H1 (cell line): ENCODE measurements around the gene CAD. TPM values are rescaled to one million over a fixed set of nuclear protein-coding genes. Genes with fewer than 3 reads are reported as not detected.

Experiments
- CHD2 ChIP-seq: IDR thresholded peaks from 2 replicates; pipeline ENCODE4 v1.6.1; 2012; ENCODE audit warnings: low read length, improper control_type of control experiment
- JUND ChIP-seq: IDR thresholded peaks from 2 replicates; pipeline ENCODE4 v1.6.1; 2011; ENCODE audit warnings: mild to moderate bottlenecking, improper control_type of control experiment, low read length
- RFX5 ChIP-seq: IDR thresholded peaks from 2 replicates; pipeline ENCODE4 v1.6.1; 2011; ENCODE audit warnings: low read depth, low read length, improper control_type of control experiment, borderline replicate concordance
- SIN3A ChIP-seq, 2 experiments: IDR thresholded peaks in 1 of 2; conservative IDR thresholded peaks in 1 of 2; 2 replicates each; pipeline ENCODE4 v1.6.1; 2011 to 2012; ENCODE audit warnings: low read length in 2 of 2, improper control_type of control experiment in 1 of 2, low read depth in 1 of 2, mild to moderate bottlenecking in 1 of 2
- TAF7 ChIP-seq: optimal IDR thresholded peaks from 2 replicates; pipeline ENCODE3; 2011; ENCODE audit warnings: low read depth, mild to moderate bottlenecking, inconsistent platforms, low read length, moderate library complexity, borderline replicate concordance
- polyA plus RNA-seq, 7 experiments: library from polyadenylated mRNA; depleted of rRNA in 3 of 7; stranded (reverse) in 5 of 7; unstranded in 2 of 7; fragments of >200 nt in 5 of 7; fragments of 200-250 nt in 2 of 7; gene quantifications; 1 replicate in 5 of 7; 2 replicates in 1 of 7; 4 replicates in 1 of 7; pipeline versions ENCODE4 v1.2.1 to v1.2.3, GENCODE V29; 2011 to 2013; ENCODE audit warnings: missing spikeins in 2 of 7, mixed read lengths in 2 of 7
- total RNA-seq: library from RNA; stranded (reverse); fragmentation: NEBNext Ultra II Directional; extraction: Animal tissue kit (Norgen Biotek cat#: 25700); gene quantifications from 2 replicates; pipeline ENCODE4 v1.2.1, GENCODE V29; 2021
- TF ChIP-seq, protein P1 (sequence below): fragments of 300-600 bp; sonication (generic); IDR thresholded peaks from 2 replicates; pipeline ENCODE4 v1.7.1; 2012; ENCODE audit warnings: low read length, moderate library complexity, mild to moderate bottlenecking, inconsistent platforms; ENCODE audit not compliant: insufficient replicate concordance
- TF ChIP-seq, protein P2 (sequence below): IDR thresholded peaks from 2 replicates; pipeline ENCODE4 v1.6.1; 2011; ENCODE audit warnings: low read length, improper control_type of control experiment

The CAD gene
- total and polyA plus RNA-seq, 2 of the 8 experiments (the other 6 are each of a cell fraction or from before 2014, with no cell fraction given) = 130 to 146 TPM

DNA sequence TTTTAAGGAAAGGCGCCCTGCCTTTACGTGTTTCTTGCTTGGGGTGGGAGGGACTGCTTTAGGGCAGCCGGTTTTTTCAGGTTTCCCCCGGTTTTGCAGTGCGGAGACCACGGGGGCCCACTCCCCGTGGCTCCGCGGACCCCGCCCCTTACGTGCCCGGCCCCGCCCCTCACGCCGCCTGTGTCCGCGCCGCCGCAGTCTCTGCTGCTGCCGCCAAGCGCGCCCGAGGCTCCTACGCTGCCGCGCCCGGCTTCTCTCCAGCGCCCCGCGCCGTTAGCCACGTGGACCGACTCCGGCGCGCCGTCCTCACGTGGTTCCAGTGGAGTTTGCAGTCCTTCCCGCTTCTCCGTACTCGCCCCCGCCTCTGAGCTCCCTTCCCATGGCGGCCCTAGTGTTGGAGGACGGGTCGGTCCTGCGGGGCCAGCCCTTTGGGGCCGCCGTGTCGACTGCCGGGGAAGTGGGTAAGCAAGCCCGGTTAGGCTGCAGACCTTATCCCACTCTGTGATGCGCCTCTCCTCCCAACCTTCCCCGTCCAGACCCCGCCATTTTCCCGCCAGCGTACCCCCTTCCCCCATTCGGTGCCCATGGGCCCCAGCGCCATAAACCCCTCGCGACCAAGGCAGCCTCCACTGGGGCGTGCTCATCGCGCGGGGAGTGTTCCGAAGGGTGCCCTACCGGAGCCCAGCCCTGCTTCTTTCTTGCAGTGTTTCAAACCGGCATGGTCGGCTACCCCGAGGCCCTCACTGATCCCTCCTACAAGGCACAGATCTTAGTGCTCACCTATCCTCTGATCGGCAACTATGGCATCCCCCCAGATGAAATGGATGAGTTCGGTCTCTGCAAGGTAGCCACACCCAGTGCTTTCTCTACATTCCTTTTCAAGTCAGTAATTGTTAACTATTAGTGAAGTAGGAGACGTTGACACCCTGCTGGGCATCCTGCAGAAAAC is at the start of gene CAD (continued):
- TF ChIP-seq, protein P1, sequence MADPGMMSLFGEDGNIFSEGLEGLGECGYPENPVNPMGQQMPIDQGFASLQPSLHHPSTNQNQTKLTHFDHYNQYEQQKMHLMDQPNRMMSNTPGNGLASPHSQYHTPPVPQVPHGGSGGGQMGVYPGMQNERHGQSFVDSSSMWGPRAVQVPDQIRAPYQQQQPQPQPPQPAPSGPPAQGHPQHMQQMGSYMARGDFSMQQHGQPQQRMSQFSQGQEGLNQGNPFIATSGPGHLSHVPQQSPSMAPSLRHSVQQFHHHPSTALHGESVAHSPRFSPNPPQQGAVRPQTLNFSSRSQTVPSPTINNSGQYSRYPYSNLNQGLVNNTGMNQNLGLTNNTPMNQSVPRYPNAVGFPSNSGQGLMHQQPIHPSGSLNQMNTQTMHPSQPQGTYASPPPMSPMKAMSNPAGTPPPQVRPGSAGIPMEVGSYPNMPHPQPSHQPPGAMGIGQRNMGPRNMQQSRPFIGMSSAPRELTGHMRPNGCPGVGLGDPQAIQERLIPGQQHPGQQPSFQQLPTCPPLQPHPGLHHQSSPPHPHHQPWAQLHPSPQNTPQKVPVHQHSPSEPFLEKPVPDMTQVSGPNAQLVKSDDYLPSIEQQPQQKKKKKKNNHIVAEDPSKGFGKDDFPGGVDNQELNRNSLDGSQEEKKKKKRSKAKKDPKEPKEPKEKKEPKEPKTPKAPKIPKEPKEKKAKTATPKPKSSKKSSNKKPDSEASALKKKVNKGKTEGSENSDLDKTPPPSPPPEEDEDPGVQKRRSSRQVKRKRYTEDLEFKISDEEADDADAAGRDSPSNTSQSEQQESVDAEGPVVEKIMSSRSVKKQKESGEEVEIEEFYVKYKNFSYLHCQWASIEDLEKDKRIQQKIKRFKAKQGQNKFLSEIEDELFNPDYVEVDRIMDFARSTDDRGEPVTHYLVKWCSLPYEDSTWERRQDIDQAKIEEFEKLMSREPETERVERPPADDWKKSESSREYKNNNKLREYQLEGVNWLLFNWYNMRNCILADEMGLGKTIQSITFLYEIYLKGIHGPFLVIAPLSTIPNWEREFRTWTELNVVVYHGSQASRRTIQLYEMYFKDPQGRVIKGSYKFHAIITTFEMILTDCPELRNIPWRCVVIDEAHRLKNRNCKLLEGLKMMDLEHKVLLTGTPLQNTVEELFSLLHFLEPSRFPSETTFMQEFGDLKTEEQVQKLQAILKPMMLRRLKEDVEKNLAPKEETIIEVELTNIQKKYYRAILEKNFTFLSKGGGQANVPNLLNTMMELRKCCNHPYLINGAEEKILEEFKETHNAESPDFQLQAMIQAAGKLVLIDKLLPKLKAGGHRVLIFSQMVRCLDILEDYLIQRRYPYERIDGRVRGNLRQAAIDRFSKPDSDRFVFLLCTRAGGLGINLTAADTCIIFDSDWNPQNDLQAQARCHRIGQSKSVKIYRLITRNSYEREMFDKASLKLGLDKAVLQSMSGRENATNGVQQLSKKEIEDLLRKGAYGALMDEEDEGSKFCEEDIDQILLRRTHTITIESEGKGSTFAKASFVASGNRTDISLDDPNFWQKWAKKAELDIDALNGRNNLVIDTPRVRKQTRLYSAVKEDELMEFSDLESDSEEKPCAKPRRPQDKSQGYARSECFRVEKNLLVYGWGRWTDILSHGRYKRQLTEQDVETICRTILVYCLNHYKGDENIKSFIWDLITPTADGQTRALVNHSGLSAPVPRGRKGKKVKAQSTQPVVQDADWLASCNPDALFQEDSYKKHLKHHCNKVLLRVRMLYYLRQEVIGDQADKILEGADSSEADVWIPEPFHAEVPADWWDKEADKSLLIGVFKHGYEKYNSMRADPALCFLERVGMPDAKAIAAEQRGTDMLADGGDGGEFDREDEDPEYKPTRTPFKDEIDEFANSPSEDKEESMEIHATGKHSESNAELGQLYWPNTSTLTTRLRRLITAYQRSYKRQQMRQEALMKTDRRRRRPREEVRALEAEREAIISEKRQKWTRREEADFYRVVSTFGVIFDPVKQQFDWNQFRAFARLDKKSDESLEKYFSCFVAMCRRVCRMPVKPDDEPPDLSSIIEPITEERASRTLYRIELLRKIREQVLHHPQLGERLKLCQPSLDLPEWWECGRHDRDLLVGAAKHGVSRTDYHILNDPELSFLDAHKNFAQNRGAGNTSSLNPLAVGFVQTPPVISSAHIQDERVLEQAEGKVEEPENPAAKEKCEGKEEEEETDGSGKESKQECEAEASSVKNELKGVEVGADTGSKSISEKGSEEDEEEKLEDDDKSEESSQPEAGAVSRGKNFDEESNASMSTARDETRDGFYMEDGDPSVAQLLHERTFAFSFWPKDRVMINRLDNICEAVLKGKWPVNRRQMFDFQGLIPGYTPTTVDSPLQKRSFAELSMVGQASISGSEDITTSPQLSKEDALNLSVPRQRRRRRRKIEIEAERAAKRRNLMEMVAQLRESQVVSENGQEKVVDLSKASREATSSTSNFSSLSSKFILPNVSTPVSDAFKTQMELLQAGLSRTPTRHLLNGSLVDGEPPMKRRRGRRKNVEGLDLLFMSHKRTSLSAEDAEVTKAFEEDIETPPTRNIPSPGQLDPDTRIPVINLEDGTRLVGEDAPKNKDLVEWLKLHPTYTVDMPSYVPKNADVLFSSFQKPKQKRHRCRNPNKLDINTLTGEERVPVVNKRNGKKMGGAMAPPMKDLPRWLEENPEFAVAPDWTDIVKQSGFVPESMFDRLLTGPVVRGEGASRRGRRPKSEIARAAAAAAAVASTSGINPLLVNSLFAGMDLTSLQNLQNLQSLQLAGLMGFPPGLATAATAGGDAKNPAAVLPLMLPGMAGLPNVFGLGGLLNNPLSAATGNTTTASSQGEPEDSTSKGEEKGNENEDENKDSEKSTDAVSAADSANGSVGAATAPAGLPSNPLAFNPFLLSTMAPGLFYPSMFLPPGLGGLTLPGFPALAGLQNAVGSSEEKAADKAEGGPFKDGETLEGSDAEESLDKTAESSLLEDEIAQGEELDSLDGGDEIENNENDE = no peak
- TF ChIP-seq TAF7 (peak; percentile 52), SIN3A (conservative IDR thresholded peaks at IDR 0.05 in 1 of 2, IDR thresholded peaks at IDR 0.05 in 1 of 2; ENCODE audit: low read depth in 1 of 2, low read length in 2 of 2) (peak in 1 of 2 experiments; percentile 73; a peak in 2 of 4 replicates), RFX5 (no peak), CHD2 (peak; percentile 43; the same call in 1 of the 2 replicates), JUND (no peak)
- TF ChIP-seq, protein P2, sequence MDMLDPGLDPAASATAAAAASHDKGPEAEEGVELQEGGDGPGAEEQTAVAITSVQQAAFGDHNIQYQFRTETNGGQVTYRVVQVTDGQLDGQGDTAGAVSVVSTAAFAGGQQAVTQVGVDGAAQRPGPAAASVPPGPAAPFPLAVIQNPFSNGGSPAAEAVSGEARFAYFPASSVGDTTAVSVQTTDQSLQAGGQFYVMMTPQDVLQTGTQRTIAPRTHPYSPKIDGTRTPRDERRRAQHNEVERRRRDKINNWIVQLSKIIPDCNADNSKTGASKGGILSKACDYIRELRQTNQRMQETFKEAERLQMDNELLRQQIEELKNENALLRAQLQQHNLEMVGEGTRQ = peak; percentile 87
